GM12878 (cell line): ENCODE results near the gene CLDN19. TPM values are rescaled to one million over a fixed set of nuclear protein-coding genes. Genes with fewer than 3 reads are reported as not detected.

Experiments
- ATAC-seq: fragments of 200-7000 bp; cut with Tn5 transposase; 3 replicates; pipeline ENCODE4 v1.9.1; 2020; ENCODE audit warnings: mild to moderate bottlenecking, moderate library complexity
- BruUV-seq: library from RNA; stranded (reverse); fragments of 400-500 nt; replicated peaks from 2 replicates; lab custom pipeline; 2021; lab: Mats Ljungman, UMichigan
- CTCF ChIA-PET: fragments of 300-600 bp; sonication (Branson Sonifier 250); formaldehyde crosslinking; extraction: SDS; loops from one replicate; lab custom pipeline; 2021; ENCODE audit warnings: inconsistent platforms; lab: Yijun Ruan, JAX
- POLR2A ChIA-PET: fragments of 350-600 bp; formaldehyde crosslinking; extraction: SDS; loops from one replicate; lab custom pipeline; 2021; ENCODE audit warnings: inconsistent platforms; lab: Charles Lee
- RAD21 ChIA-PET: fragments of 300-600 bp; sonication (Branson Sonifier 250); formaldehyde crosslinking; loops from one replicate; lab custom pipeline; 2023; ENCODE audit warnings: antibody characterized with exemption; ENCODE audit not compliant: unreplicated experiment; lab: Charles Lee
- SMC1A ChIA-PET: fragments of 300-600 bp; sonication (Branson Sonifier 250); formaldehyde crosslinking; loops from one replicate; lab custom pipeline; 2023; ENCODE audit not compliant: unreplicated experiment, uncharacterized antibody; lab: Charles Lee
- DNase-seq: peaks from one replicate; pipeline ENCODE4 v3.0.0-alpha.2; 2011; ENCODE audit warnings: low read depth, low spot score
- FAIRE-seq: peaks from 3 replicates; lab custom pipeline; 2011; peaks lifted over from hg19 to GRCh38; lab: Jason Lieb, UNC
- H2AFZ ChIP-seq: 2 replicates; pipeline ENCODE4 v1.6.0; 2011; ENCODE audit warnings: low read depth, low read length, control low read depth; ENCODE audit not compliant: control insufficient read depth
- H3K27ac ChIP-seq: 2 replicates; pipeline ENCODE4 v1.5.1; 2011; ENCODE audit warnings: control low read depth; ENCODE audit not compliant: control insufficient read depth, insufficient read depth
- H3K27me3 ChIP-seq, 2 experiments: replicated peaks in 1 of 2; 2 replicates each; pipeline versions ENCODE4 v1.6.0 to v1.6.1; 2011; ENCODE audit warnings: low read length in 1 of 2; ENCODE audit not compliant: control insufficient read depth in 2 of 2, insufficient read depth in 2 of 2
- H3K36me3 ChIP-seq, 2 experiments: 2 replicates each; pipeline ENCODE4 v1.5.1; 2011; ENCODE audit warnings: low read length in 1 of 2; ENCODE audit not compliant: control insufficient read depth in 2 of 2, insufficient read depth in 2 of 2
- H3K4me1 ChIP-seq: 2 replicates; pipeline ENCODE4 v1.6.1; 2011; ENCODE audit warnings: mild to moderate bottlenecking, low read length, moderate library complexity, mixed read lengths; ENCODE audit not compliant: control insufficient read depth, insufficient read depth
- H3K4me2 ChIP-seq: 2 replicates; pipeline ENCODE4 v1.6.0; 2011; ENCODE audit warnings: control low read depth; ENCODE audit not compliant: control insufficient read depth, insufficient read depth
- H3K4me3 ChIP-seq: fragments of 200-600 bp; sonication (generic); 2 replicates; pipeline ENCODE4 v1.5.1; 2016
- H3K79me2 ChIP-seq: 2 replicates; pipeline ENCODE4 v1.6.0; 2011; ENCODE audit warnings: low read length; ENCODE audit not compliant: control insufficient read depth, insufficient read depth
- H3K9ac ChIP-seq: 2 replicates; pipeline ENCODE4 v1.8.0; 2011; ENCODE audit warnings: low read length, control low read depth, mixed read lengths; ENCODE audit not compliant: control insufficient read depth, insufficient read depth
- H3K9me3 ChIP-seq: replicated peaks from 3 replicates; pipeline ENCODE4 v1.5.1; 2011; ENCODE audit warnings: mild to moderate bottlenecking, low read length; ENCODE audit not compliant: control insufficient read depth, insufficient read depth
- H4K20me1 ChIP-seq: 2 replicates; pipeline ENCODE4 v1.6.0; 2011; ENCODE audit not compliant: control insufficient read depth, insufficient read depth
- CHD2 ChIP-seq: IDR thresholded peaks from 2 replicates; pipeline ENCODE4 v1.6.1; 2011; ENCODE audit warnings: low read depth, low read length, improper control_type of control experiment, borderline replicate concordance
- RUNX3 ChIP-seq: IDR thresholded peaks from 2 replicates; pipeline ENCODE4 v1.6.1; 2012; ENCODE audit warnings: low read length, inconsistent platforms
- USF2 ChIP-seq: IDR thresholded peaks from 2 replicates; pipeline ENCODE4 v1.6.1; 2011; ENCODE audit warnings: low read depth, low read length, improper control_type of control experiment, borderline replicate concordance
- ZNF687 ChIP-seq: fragments of 450-650 bp; IDR thresholded peaks from 2 replicates; pipeline ENCODE4 v1.6.1; 2017; ENCODE audit warnings: mild to moderate bottlenecking, moderate library complexity
- WGBS: methylation state at CpG from one replicate; pipeline ENCODE4 v1.1.6; 2016; ENCODE audit warnings: low lambda C conversion rate; ENCODE audit not compliant: insufficient replicate concordance, insufficient coverage; ENCODE audit errors: missing lambda C conversion rate; 5-methylcytosine and 5-hydroxymethylcytosine counted together
- in situ Hi-C: fragments of 300-500 bp; cut with MboI; formaldehyde crosslinking; loops from 9 replicates; pipeline ENCODE4 v1.14.3; 2018; ENCODE audit warnings: mixed read lengths
- intact Hi-C: fragments of 100-400 bp; cut with micrococcal nuclease; formaldehyde crosslinking; loops from one replicate; pipeline ENCODE4 v1.14.2; 2022; ENCODE audit not compliant: unreplicated experiment
- polyA plus RNA-seq, 11 experiments: library from polyadenylated mRNA; depleted of rRNA in 4 of 11; unstranded in 6 of 11; stranded (reverse) in 5 of 11; fragments of >200 nt; fragmentation: Nextera tagmentation in 4 of 11; fragmentation: Illumina TruSeq in 1 of 11; extraction: Ambion mirVana in 4 of 11; extraction: Trizol in 1 of 11; gene quantifications; 1 replicate in 1 of 11; 2 replicates in 10 of 11; pipeline versions ENCODE4 v1.2.1 to v1.2.3, GENCODE V29; 2011 to 2016; ENCODE audit warnings: inconsistent platforms in 2 of 11, missing spikeins in 2 of 11, low read depth in 1 of 11
- total RNA-seq, 4 experiments: library from RNA; depleted of rRNA in 3 of 4; stranded (reverse); fragments of >200 nt in 3 of 4; fragmentation: Illumina TruSeq in 1 of 4; extraction: Trizol in 1 of 4; gene quantifications; 2 replicates each; pipeline versions ENCODE4 v1.2.1 to v1.2.3, GENCODE V29; 2013 to 2021

CLDN19 gene
- total and polyA plus RNA-seq, 10 of the 15 experiments (the other 5 are each of a cell fraction or from before 2014, with no cell fraction given): not detected

- Histone ChIP-seq H3K27ac (no peak overlapping the region), H3K4me1 (no peaks in the 10 kb centered on the region), H3K79me2 (peaks cover 2% of the 10 kb centered on the region), H3K4me3 (no peak overlapping the region), H3K9ac (no peak overlapping the region), H3K27me3 (no peaks in the 10 kb centered on the region), H3K36me3 (peaks cover 9 to 11% of the 10 kb centered on the region in 2 experiments; a peak in 3 of 4 replicates), H4K20me1 (no peaks in the 10 kb centered on the region), H3K9me3 (no peaks in the 10 kb centered on the region), H3K4me2 (no peak overlapping the region), H2AFZ (no peak overlapping the region)
- DNase-seq (no peak), FAIRE-seq (no peak), ATAC-seq (no peak)
- SMC1A ChIA-PET: interaction anchor here (0.7 to 2.6 kb wide), 3 partner anchors 181 to 630 kb away, joined by 3 to 9 read pairs (median 7); no protein-coding TSS in a partner anchor
- in situ Hi-C loops: no loop called here
- BruUV-seq: no TSS peak
- POLR2A ChIA-PET: interaction anchor here (1.0 kb wide), 1 partner anchor 9 kb away, joined by 3 read pairs; no protein-coding TSS in a partner anchor
- intact Hi-C loops: no loop called here
- CTCF ChIA-PET: interaction anchor here (0.6 to 2.3 kb wide), 8 partner anchors 14 to 415 kb away, joined by 3 to 12 read pairs (median 4); partner anchors contain the start of gene ZNF691
- TF ChIP-seq RUNX3: no peak
- TF ChIP-seq USF2: no peak
- TF ChIP-seq ZNF687: no peak
- TF ChIP-seq CHD2: no peak
- WGBS: 99% methylated on average over 9 of the region's 9 CpGs
- RAD21 ChIA-PET: interaction anchor here (1.2 to 1.5 kb wide), 2 partner anchors 181 to 315 kb away, joined by 3 to 4 read pairs; no protein-coding TSS in a partner anchor
These were observed 19.1 kb upstream of the CLDN19 start for GRCh38 chr1:42759114-42759513.
